Measurements from ENCODE around the gene ACSM6. TPM values are rescaled to one million over a fixed set of nuclear protein-coding genes. Genes with fewer than 3 reads are reported as not detected.

ACSM6 gene
- total and polyA plus RNA-seq, 11 donors, result 0.20 to 0.25 TPM; not detected in 9

- intact Hi-C loops (cut with DNase I), result no loop called here
- WGBS, 4 donors, result 48 to 76% (median 62%) methylated on average over 3 of the region's 3 CpGs
- peaks cover 0 to 9% (median 0%) of the 10 kb centered on the region in 12 donors for H3K9me3 ChIP-seq
- no peak for TF ChIP-seq CTCF (IDR thresholded peaks at IDR 0.05)
- TF ChIP-seq POLR2A (IDR thresholded peaks at IDR 0.05), result no peak
- DNase-seq, result no peak
- H3K27ac ChIP-seq, result no peak overlapping the region
- H3K27me3 ChIP-seq, result no peaks in the 10 kb centered on the region
- no peaks in the 10 kb centered on the region for H3K36me3 ChIP-seq
- no peak overlapping the region for H3K4me3 ChIP-seq
- H3K4me1 ChIP-seq, result no peaks in the 10 kb centered on the region
- ATAC-seq, result no peak
These were observed 22.7 kb upstream of the ACSM6 start for GRCh38 chr10:95171336-95171735.

- Histone ChIP-seq H3K4me1 (no peaks in the 10 kb centered on the region), H3K9me3 (peaks cover 0 to 7% (median 0%) of the 10 kb centered on the region in 12 donors), H3K27me3 (no peaks in the 10 kb centered on the region), H3K36me3 (no peaks in the 10 kb centered on the region), H3K4me3 (no peak overlapping the region), H3K27ac (no peak overlapping the region)
- intact Hi-C loops (cut with DNase I), result no loop called here
- ATAC-seq (no peak), DNase-seq (no peak)
- WGBS, 4 donors, result 83 to 95% (median 92%) methylated on average over 1 of the region's 1 CpG
- TF ChIP-seq CTCF (IDR thresholded peaks at IDR 0.05) (no peak), POLR2A (IDR thresholded peaks at IDR 0.05) (no peak)
These were observed 21.2 kb upstream of the ACSM6 start for GRCh38 chr10:95172851-95173250.

- no peak for DNase-seq
- intact Hi-C loops (cut with DNase I), result no loop called here
- no peak overlapping the region for H3K4me3 ChIP-seq
- no peaks in the 10 kb centered on the region for H3K36me3 ChIP-seq
- TF ChIP-seq CTCF (IDR thresholded peaks at IDR 0.05) (no peak), POLR2A (IDR thresholded peaks at IDR 0.05) (no peak)
- ATAC-seq, result no peak
- peaks cover 0 to 7% (median 0%) of the 10 kb centered on the region in 12 donors for H3K9me3 ChIP-seq
- H3K4me1 ChIP-seq, result no peaks in the 10 kb centered on the region
- WGBS, 4 donors, result 84 to 98% (median 97%) methylated on average over 2 of the region's 2 CpGs
- no peaks in the 10 kb centered on the region for H3K27me3 ChIP-seq
- no peak overlapping the region for H3K27ac ChIP-seq
These were observed 17.9 kb upstream of the ACSM6 start for GRCh38 chr10:95176101-95176500.

GRCh38 chr10:95177429-95177828 is 16.6 kb upstream of the ACSM6 start:
- Histone ChIP-seq H3K27ac (no peak overlapping the region), H3K4me1 (no peaks in the 10 kb centered on the region), H3K9me3 (peaks cover 0 to 7% (median 0%) of the 10 kb centered on the region in 12 donors), H3K4me3 (no peak overlapping the region), H3K27me3 (no peaks in the 10 kb centered on the region), H3K36me3 (no peaks in the 10 kb centered on the region)
- no peak for TF ChIP-seq CTCF (IDR thresholded peaks at IDR 0.05)
- no peak for TF ChIP-seq POLR2A (IDR thresholded peaks at IDR 0.05)
- DNase-seq, result no peak
- ATAC-seq, result no peak
- intact Hi-C loops (cut with DNase I), result no loop called here

Measured in heart left ventricle (tissue), 16 donors.